HG02759 (cell line): ENCODE measurements around the gene HINT2.
A peak's percentile ranks its signal among the peaks of the same experiment; 100 is the strongest.

Experiments
- ATAC-seq: cut with Tn5 transposase; IDR thresholded peaks from one replicate; pipeline ENCODE4 v1.9.1; 2021; ENCODE audit warnings: mild to moderate bottlenecking, moderate library complexity; ENCODE audit not compliant: unreplicated experiment

Gene HINT2

GRCh38 chr9:35841645-35841900, 26.7 kb upstream of the HINT2 start:
- ATAC-seq = no peak

- no peak for ATAC-seq
Measured at GRCh38 chr9:35840881-35841644, 26.2 kb upstream of the HINT2 start.

GRCh38 chr9:35839926-35840325, 25.1 kb upstream of the HINT2 start:
- ATAC-seq = no peak

GRCh38 chr9:35836595-35836994, 21.8 kb upstream of the HINT2 start:
- ATAC-seq = no peak

GRCh38 chr9:35835766-35836165, 20.9 kb upstream of the HINT2 start:
- no peak for ATAC-seq

- no peak for ATAC-seq
Measured at GRCh38 chr9:35835216-35835632, 20.4 kb upstream of the HINT2 start.

- no peak for ATAC-seq
Measured at GRCh38 chr9:35834260-35835215, 19.7 kb upstream of the HINT2 start.

- no peak for ATAC-seq
Measured at GRCh38 chr9:35832814-35833213, 18.0 kb upstream of the HINT2 start.

- no peak for ATAC-seq
Measured at GRCh38 chr9:35831040-35831439, 16.2 kb upstream of the HINT2 start.

- no peak for ATAC-seq
Measured at GRCh38 chr9:35829764-35830096, 14.9 kb upstream of the HINT2 start.

GRCh38 chr9:35829084-35829763, 14.4 kb upstream of the HINT2 start, which contains the start of gene TMEM8B:
TSS of gene TMEM8B (plus strand) at chr9:35829228. CDS start at chr9:35829448, 220 bp downstream.
- ATAC-seq = peak; percentile 82

GRCh38 chr9:35828716-35829083, 13.9 kb upstream of the HINT2 start, which contains the start of gene FAM221B:
TSS of gene FAM221B (minus strand) at chr9:35828732. CDS start at chr9:35826161, 2,571 bp downstream.
- ATAC-seq = no peak

- no peak for ATAC-seq
Measured at GRCh38 chr9:35827486-35827885, 12.6 kb upstream of the HINT2 start.

- peak; percentile 54 for ATAC-seq
Measured at GRCh38 chr9:35826071-35826701, 11.3 kb upstream of the HINT2 start.

- no peak for ATAC-seq
Measured at GRCh38 chr9:35822926-35823325, 8.1 kb upstream of the HINT2 start.

GRCh38 chr9:35820076-35820475, 5.2 kb upstream of the HINT2 start:
- no peak for ATAC-seq

- ATAC-seq = no peak
Measured at GRCh38 chr9:35818341-35818740, 3.5 kb upstream of the HINT2 start.

- no peak for ATAC-seq
Measured at GRCh38 chr9:35816708-35817107, 1.9 kb upstream of the HINT2 start.

- ATAC-seq = peak; percentile 27
Measured at GRCh38 chr9:35814106-35814840, 569 bp downstream of the HINT2 start.

GRCh38 chr9:35813434-35814105, 1.3 kb downstream of the HINT2 start:
- ATAC-seq = no peak
